Measurements from ENCODE around the gene COL3A1. TPM values are rescaled to one million over a fixed set of nuclear protein-coding genes. Genes with fewer than 3 reads are reported as not detected.

Gene COL3A1
- polyA plus RNA-seq, 3 donors = not detected

DNA sequence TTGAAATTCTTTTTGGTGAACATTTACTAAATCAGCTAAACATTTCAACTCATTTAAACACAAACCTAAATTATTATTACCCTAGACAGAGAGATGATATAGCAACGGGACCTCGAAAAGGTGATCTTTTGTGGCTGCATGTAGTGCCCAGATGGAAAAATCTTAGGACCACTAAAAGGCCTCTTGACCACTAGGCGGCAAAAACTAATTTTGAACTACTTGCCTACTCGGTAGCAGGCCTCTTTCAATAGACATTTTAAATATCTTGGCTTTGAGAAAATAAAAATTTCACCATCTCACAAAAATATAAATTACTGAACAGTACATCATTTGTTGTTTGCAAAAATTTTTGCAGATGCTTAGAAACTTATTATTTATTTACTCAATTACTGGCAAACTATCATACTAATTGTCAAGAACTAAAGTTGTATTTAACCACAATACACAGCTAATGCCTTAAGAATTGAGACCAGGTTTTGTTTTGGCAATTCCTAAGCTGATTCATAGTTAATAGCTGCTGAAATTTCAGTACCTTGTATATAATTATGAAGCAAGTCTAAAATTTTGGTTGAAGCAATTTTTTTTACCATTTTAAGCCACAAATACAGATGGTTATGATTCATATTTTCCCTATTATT is 9.4 kb downstream of the COL3A1 start:
- Histone ChIP-seq H3K4me2 (replicated peaks; ENCODE audit: extremely low read depth, low read length, poor library complexity, severe bottlenecking) (no peak overlapping the region), H3K9me3 (replicated peaks in 1 of 2; ENCODE audit: control insufficient read depth in 1 of 2, insufficient read depth in 1 of 2, low read length in 2 of 2) (no peaks in the 10 kb centered on the region), H3K79me2 (ENCODE audit: insufficient read depth, low read length) (no peaks in the 10 kb centered on the region), H3K27me3 (ENCODE audit: control insufficient read depth in 2 of 2, insufficient read depth in 2 of 2, low read length in 2 of 2) (no peaks in the 10 kb centered on the region), H3K4me1 (ENCODE audit: control insufficient read depth in 1 of 2, insufficient read depth in 2 of 2, low read length in 2 of 2) (no peaks in the 10 kb centered on the region), H3K9ac (ENCODE audit: insufficient read depth, low read length, poor library complexity, severe bottlenecking) (no peak overlapping the region), H3K4me3 (replicated peaks in 1 of 3; ENCODE audit: low read depth in 2 of 3, low read length in 3 of 3) (no peak overlapping the region), H3K36me3 (replicated peaks in 1 of 2; ENCODE audit: control insufficient read depth in 1 of 2, insufficient read depth in 2 of 2, low read length in 2 of 2) (no peaks in the 10 kb centered on the region), H2AFZ (ENCODE audit: insufficient read depth, low read depth, low read length, poor library complexity, severe bottlenecking) (no peak overlapping the region), H3K27ac (ENCODE audit: low read depth in 1 of 2, low read length in 2 of 2) (no peak overlapping the region), H4K20me1 (ENCODE audit: insufficient read depth, low read length) (no peaks in the 10 kb centered on the region)
- Mint-ChIP-seq H3K36me3 (no peaks in the 10 kb centered on the region), H3K27me3 (ENCODE audit: low read depth in 3 of 3) (peaks cover 0 to 1% (median 0%) of the 10 kb centered on the region in 3 donors), H3K27ac (no peak overlapping the region), H3K4me1 (no peaks in the 10 kb centered on the region), H3K4me3 (no peak overlapping the region), H3K9me3 (no peaks in the 10 kb centered on the region)
- no peak for TF ChIP-seq CTCF (IDR thresholded peaks at IDR 0.05)
- intact Hi-C loops (cut with micrococcal nuclease) = no loop called here
- no CpG with 5 or more reads among the region's 4 CpGs for WGBS (ENCODE audit: insufficient coverage)
- DNase-seq = no peak

DNA sequence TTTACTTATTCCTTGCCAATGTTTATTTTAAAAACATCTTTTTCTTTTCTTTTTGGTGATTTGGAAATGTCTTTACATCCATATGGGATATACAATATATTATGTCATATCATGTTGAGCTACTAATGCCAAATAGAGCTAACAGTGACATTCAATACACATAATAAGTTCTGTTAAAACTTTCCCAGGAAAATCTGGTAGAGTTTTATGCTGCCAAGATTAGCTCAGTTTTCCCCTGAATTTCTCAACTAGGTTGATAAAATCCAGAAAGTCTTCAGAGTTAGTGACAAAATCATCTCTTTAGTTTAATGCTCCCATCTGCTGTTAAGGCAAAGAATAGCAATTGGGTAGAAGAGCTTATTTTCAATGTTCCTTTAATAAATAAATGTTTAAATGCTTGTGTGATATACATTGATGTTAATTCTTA is 9.9 kb downstream of the COL3A1 start:
- Mint-ChIP-seq H3K4me3 (no peak overlapping the region), H3K27me3 (ENCODE audit: low read depth in 3 of 3) (no peaks in the 10 kb centered on the region), H3K4me1 (no peaks in the 10 kb centered on the region), H3K9me3 (no peaks in the 10 kb centered on the region), H3K27ac (no peak overlapping the region), H3K36me3 (no peaks in the 10 kb centered on the region)
- Histone ChIP-seq H3K27me3 (ENCODE audit: control insufficient read depth in 2 of 2, insufficient read depth in 2 of 2, low read length in 2 of 2) (no peaks in the 10 kb centered on the region), H3K79me2 (ENCODE audit: insufficient read depth, low read length) (no peaks in the 10 kb centered on the region), H3K4me2 (replicated peaks; ENCODE audit: extremely low read depth, low read length, poor library complexity, severe bottlenecking) (no peak overlapping the region), H4K20me1 (ENCODE audit: insufficient read depth, low read length) (no peaks in the 10 kb centered on the region), H3K9ac (ENCODE audit: insufficient read depth, low read length, poor library complexity, severe bottlenecking) (no peak overlapping the region), H3K27ac (ENCODE audit: low read depth in 1 of 2, low read length in 2 of 2) (no peak overlapping the region), H2AFZ (ENCODE audit: insufficient read depth, low read depth, low read length, poor library complexity, severe bottlenecking) (no peak overlapping the region), H3K9me3 (replicated peaks in 1 of 2; ENCODE audit: control insufficient read depth in 1 of 2, insufficient read depth in 1 of 2, low read length in 2 of 2) (no peaks in the 10 kb centered on the region), H3K36me3 (replicated peaks in 1 of 2; ENCODE audit: control insufficient read depth in 1 of 2, insufficient read depth in 2 of 2, low read length in 2 of 2) (no peaks in the 10 kb centered on the region), H3K4me1 (ENCODE audit: control insufficient read depth in 1 of 2, insufficient read depth in 2 of 2, low read length in 2 of 2) (no peaks in the 10 kb centered on the region), H3K4me3 (replicated peaks in 1 of 3; ENCODE audit: low read depth in 2 of 3, low read length in 3 of 3) (no peak overlapping the region)
- no peak for DNase-seq
- TF ChIP-seq CTCF (IDR thresholded peaks at IDR 0.05) = no peak
- intact Hi-C loops (cut with micrococcal nuclease) = no loop called here

Data from CD14-positive monocyte (primary cell).